ENCODE data around the gene CNTN4. TPM values are rescaled to one million over a fixed set of nuclear protein-coding genes. Genes with fewer than 3 reads are reported as not detected.

CNTN4 gene
- total and polyA plus RNA-seq, 9 donors = 0.35 to 16.7 (median 3.0) TPM

DNA sequence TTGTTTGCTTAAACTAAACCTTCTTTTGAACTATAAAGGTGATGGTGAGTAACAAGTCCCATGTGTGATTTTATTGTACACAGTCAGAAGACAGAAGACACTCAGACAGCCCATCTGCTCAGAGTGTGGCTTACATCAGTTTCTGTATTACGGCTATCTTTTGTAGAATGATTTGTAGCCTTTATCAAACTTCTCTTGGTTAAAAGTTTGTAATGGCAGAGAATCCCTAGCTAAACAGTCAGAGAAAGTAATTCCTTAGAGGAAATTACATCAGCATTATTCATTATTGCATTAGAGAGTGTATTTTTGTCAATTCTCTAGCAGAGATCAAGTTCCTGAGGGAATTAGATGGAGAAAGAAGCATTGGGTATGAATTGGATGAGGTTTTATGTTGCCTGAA lies 500.8 kb downstream of the CNTN4 start:
- no peaks in the 10 kb centered on the region for H3K36me3 ChIP-seq
- no peak for DNase-seq
- H3K9me3 ChIP-seq = no peaks in the 10 kb centered on the region
- H3K4me1 ChIP-seq (ENCODE audit: insufficient read depth) = no peaks in the 10 kb centered on the region
- H3K4me3 ChIP-seq = no peak overlapping the region
- no peaks in the 10 kb centered on the region for H3K27me3 ChIP-seq
- intact Hi-C loops (cut with DNase I) = no loop called here
- WGBS, 3 donors = 59 to 76% (median 67%) methylated on average over 1 of the region's 1 CpG
- TF ChIP-seq CTCF (IDR thresholded peaks at IDR 0.05) (no peak), EP300 (IDR thresholded peaks at IDR 0.05) (no peak), POLR2A (IDR thresholded peaks at IDR 0.05) (no peak)
- no peak overlapping the region for H3K27ac ChIP-seq

DNA sequence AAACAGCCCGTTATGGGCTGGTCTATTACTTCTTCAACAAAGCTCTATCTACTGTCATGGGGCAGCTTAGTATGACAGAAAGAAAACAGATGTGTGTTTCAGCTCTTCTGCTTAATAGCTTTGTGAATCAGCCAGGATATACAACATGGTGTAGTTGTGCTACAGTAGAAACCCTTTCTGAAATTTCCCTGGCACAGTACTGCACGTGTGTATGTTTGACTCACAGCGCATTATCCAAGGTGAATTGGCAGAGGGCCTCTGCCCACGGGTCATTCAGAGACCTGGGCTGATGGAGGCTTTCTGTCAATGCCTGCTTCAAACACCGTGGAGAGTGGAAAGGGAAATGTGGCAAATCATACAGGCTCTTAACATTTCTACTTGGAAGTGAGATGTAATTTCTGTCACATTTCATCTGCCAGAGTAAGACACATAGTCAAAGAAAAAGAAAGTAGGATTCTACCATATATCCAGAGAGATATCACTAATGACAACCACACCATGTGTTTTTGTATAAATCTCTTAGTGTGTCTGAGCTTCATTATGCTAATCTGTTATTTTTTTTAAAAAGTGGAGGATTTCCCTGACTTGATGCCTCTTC lies 505.1 kb downstream of the CNTN4 start:
- intact Hi-C loops (cut with DNase I) = no loop called here
- H3K9me3 ChIP-seq = no peaks in the 10 kb centered on the region
- DNase-seq = no peak
- H3K36me3 ChIP-seq = no peaks in the 10 kb centered on the region
- TF ChIP-seq EP300 (IDR thresholded peaks at IDR 0.05) = no peak
- no peak for TF ChIP-seq POLR2A (IDR thresholded peaks at IDR 0.05)
- TF ChIP-seq CTCF (IDR thresholded peaks at IDR 0.05) = no peak
- no peaks in the 10 kb centered on the region for H3K4me1 ChIP-seq (ENCODE audit: insufficient read depth)
- no peak overlapping the region for H3K27ac ChIP-seq
- no peak overlapping the region for H3K4me3 ChIP-seq
- H3K27me3 ChIP-seq = no peaks in the 10 kb centered on the region
- WGBS, 3 donors = 22 to 26% (median 25%) methylated on average over 5 of the region's 5 CpGs

GRCh38 chr3:2614578-2614977 lies 515.9 kb downstream of the CNTN4 start:
- WGBS, 3 donors = 90 to 95% (median 91%) methylated on average over 3 of the region's 3 CpGs
- Histone ChIP-seq H3K4me1 (ENCODE audit: insufficient read depth) (no peaks in the 10 kb centered on the region), H3K27me3 (no peaks in the 10 kb centered on the region), H3K9me3 (no peaks in the 10 kb centered on the region), H3K27ac (no peak overlapping the region), H3K4me3 (no peak overlapping the region), H3K36me3 (no peaks in the 10 kb centered on the region)
- intact Hi-C loops (cut with DNase I) = no loop called here
- DNase-seq = no peak
- TF ChIP-seq CTCF (IDR thresholded peaks at IDR 0.05) = no peak
- no peak for TF ChIP-seq POLR2A (IDR thresholded peaks at IDR 0.05)
- no peak for TF ChIP-seq EP300 (IDR thresholded peaks at IDR 0.05)

- Histone ChIP-seq H3K36me3 (no peaks in the 10 kb centered on the region), H3K27ac (no peak overlapping the region), H3K4me1 (ENCODE audit: insufficient read depth) (no peaks in the 10 kb centered on the region), H3K4me3 (no peak overlapping the region), H3K27me3 (no peaks in the 10 kb centered on the region), H3K9me3 (no peaks in the 10 kb centered on the region)
- intact Hi-C loops (cut with DNase I) = no loop called here
- TF ChIP-seq CTCF (IDR thresholded peaks at IDR 0.05) (no peak), POLR2A (IDR thresholded peaks at IDR 0.05) (no peak), EP300 (IDR thresholded peaks at IDR 0.05) (no peak)
- no peak for DNase-seq
These were observed 516.4 kb downstream of the CNTN4 start for GRCh38 chr3:2615080-2615479.

Data from ovary (tissue), 9 donors.